ENCODE results near the gene OTOG.

OTOG gene

DNA sequence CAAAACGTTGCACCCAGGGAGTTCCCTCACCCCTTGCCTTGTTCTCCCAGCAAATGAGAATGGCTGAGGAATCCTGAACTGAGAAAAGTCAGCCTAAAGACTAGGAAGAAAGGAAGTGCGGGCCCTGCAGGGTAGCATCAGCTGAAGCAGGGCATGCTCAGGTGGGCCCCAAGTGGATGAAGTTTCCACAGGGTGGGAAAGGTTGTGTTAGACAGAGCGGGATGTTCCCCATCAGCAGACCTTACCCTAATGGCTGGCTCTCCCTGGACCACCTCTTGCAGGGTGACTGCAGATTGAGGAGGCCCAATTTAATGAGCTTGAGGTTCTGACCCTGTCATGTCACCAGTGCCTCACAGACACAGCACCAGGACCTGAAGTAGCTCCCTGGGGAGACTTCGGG lies 90.8 kb downstream of the OTOG start:
- no peaks in the 10 kb centered on the region for H3K9me3 ChIP-seq (ENCODE audit: control insufficient read depth, insufficient read depth, low read length)
- H3K27ac ChIP-seq (ENCODE audit: low read depth, low read length) = no peak overlapping the region
- no peak overlapping the region for H3K4me3 ChIP-seq (ENCODE audit: low read depth, low read length)
- H3K9ac ChIP-seq (ENCODE audit: low read depth, low read length) = no peak overlapping the region
- H3K36me3 ChIP-seq (ENCODE audit: control insufficient read depth, insufficient read depth, low read length) = no peaks in the 10 kb centered on the region
- H3K4me1 ChIP-seq (ENCODE audit: control insufficient read depth, insufficient read depth, low read length) = no peaks in the 10 kb centered on the region
- no peaks in the 10 kb centered on the region for H3K27me3 ChIP-seq (ENCODE audit: control insufficient read depth, insufficient read depth, low read length)

DNA sequence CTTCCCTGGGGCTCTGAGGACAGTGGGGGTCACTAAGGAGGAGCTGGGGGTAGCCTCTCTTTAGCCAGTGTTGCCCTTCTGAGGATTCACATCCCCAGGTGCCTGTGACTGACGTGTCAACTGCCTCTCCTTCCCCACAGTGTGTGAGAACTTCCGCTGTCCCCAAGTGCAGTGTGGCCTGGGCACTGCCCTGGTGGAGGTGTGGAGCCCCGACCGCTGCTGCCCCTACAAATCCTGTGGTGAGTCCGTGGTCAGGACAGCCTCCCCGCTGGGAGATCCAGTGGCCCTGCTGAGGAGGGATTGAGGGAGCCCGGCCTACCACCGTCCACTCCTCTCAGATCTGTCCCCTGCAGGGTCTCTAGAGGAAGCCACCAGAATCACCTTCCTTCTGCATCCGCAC lies 91.3 kb downstream of the OTOG start:
- no peak overlapping the region for H3K9ac ChIP-seq (ENCODE audit: low read depth, low read length)
- H3K4me1 ChIP-seq (ENCODE audit: control insufficient read depth, insufficient read depth, low read length) = no peaks in the 10 kb centered on the region
- no peaks in the 10 kb centered on the region for H3K27me3 ChIP-seq (ENCODE audit: control insufficient read depth, insufficient read depth, low read length)
- no peaks in the 10 kb centered on the region for H3K36me3 ChIP-seq (ENCODE audit: control insufficient read depth, insufficient read depth, low read length)
- H3K27ac ChIP-seq (ENCODE audit: low read depth, low read length) = no peak overlapping the region
- no peak overlapping the region for H3K4me3 ChIP-seq (ENCODE audit: low read depth, low read length)
- H3K9me3 ChIP-seq (ENCODE audit: control insufficient read depth, insufficient read depth, low read length) = no peaks in the 10 kb centered on the region

DNA sequence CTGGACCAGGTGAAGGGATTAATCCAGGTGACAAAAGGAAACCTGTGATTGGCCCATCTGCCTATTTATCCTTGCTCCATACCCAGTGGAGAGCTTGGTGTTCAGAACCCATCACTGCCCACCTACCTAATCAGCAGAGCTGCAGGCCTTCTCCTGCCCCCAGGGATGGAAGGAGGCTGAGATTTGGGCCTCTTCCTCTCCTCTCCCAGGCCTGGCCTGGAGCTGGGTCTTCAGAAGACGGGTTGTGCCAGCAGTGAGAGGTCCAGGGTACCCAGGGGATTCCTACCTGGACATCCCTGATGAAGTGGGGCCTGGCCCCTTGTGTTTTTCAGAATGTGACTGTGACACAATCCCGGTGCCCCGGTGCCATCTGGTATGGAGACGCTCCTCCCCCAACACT lies 92.0 kb downstream of the OTOG start:
- H3K9me3 ChIP-seq (ENCODE audit: control insufficient read depth, insufficient read depth, low read length) = no peaks in the 10 kb centered on the region

DNA sequence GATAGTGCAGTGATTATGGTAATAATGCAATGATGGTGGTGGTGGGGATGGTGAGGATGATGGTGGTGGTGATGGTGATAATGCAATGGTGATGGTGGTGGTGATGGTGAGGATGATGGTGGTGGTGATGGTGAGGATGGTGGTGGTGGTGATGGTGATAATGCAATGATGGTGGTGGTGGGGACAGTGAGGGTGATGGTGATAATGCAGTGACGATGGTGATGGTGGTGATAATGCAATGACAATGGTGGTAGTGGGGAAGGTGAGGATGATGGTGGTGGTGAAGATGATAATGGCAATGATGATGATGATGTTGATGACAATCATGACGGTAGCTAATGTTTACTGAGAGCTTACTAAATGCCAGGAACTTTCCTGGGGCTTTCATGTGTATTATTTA lies 92.7 kb downstream of the OTOG start:
- Histone ChIP-seq H3K4me3 (ENCODE audit: low read depth, low read length) (no peak overlapping the region), H3K36me3 (ENCODE audit: control insufficient read depth, insufficient read depth, low read length) (no peaks in the 10 kb centered on the region), H3K27me3 (ENCODE audit: control insufficient read depth, insufficient read depth, low read length) (no peaks in the 10 kb centered on the region), H3K9ac (ENCODE audit: low read depth, low read length) (no peak overlapping the region), H3K27ac (ENCODE audit: low read depth, low read length) (no peak overlapping the region), H3K4me1 (ENCODE audit: control insufficient read depth, insufficient read depth, low read length) (no peaks in the 10 kb centered on the region), H3K9me3 (ENCODE audit: control insufficient read depth, insufficient read depth, low read length) (no peaks in the 10 kb centered on the region)

More for the DNA sequence above, 92.0 kb downstream of the OTOG start:
- H3K9ac ChIP-seq (ENCODE audit: low read depth, low read length) = no peak overlapping the region
- H3K4me1 ChIP-seq (ENCODE audit: control insufficient read depth, insufficient read depth, low read length) = no peaks in the 10 kb centered on the region
- no peaks in the 10 kb centered on the region for H3K27me3 ChIP-seq (ENCODE audit: control insufficient read depth, insufficient read depth, low read length)
- H3K4me3 ChIP-seq (ENCODE audit: low read depth, low read length) = no peak overlapping the region
- no peak overlapping the region for H3K27ac ChIP-seq (ENCODE audit: low read depth, low read length)
- no peaks in the 10 kb centered on the region for H3K36me3 ChIP-seq (ENCODE audit: control insufficient read depth, insufficient read depth, low read length)

DNA sequence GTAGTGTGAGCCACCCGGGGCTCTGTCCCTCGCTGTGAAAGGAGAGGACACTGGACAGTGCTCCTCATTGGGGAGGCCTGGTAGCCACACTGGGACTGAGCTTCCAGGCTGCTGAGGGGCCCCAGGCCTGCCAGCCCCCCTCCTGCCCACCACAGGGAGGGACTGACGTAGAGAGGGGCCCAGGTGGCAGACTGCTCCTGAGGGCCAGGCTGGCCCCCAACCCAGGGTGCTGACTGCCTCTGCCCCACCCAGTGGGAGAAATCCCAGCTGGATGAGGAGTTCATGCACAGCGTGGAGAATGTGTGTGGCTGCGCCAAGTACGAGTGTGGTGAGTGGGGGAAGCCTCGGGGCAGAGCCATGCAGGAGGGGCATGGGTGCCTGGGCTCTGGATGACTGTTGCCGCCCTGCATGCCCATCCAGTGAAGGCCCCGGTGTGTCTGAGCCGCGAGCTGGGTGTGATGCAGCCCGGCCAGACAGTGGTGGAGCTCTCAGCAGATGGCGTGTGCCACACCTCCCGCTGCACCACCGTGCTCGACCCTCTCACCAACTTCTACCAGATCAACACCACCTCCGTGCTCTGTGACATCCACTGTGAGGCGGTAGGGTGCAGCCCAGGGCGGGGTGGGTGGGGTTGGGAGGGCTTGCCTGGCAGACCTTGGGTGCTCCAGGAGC lies 93.6 kb downstream of the OTOG start:
- Histone ChIP-seq H3K27me3 (ENCODE audit: control insufficient read depth, insufficient read depth, low read length) (no peaks in the 10 kb centered on the region), H3K9ac (ENCODE audit: low read depth, low read length) (no peak overlapping the region), H3K36me3 (ENCODE audit: control insufficient read depth, insufficient read depth, low read length) (no peaks in the 10 kb centered on the region), H3K27ac (ENCODE audit: low read depth, low read length) (no peak overlapping the region), H3K4me3 (ENCODE audit: low read depth, low read length) (no peak overlapping the region), H3K9me3 (ENCODE audit: control insufficient read depth, insufficient read depth, low read length) (no peaks in the 10 kb centered on the region), H3K4me1 (ENCODE audit: control insufficient read depth, insufficient read depth, low read length) (peaks cover 4% of the 10 kb centered on the region; the same call in 1 of the 2 replicates)

DNA sequence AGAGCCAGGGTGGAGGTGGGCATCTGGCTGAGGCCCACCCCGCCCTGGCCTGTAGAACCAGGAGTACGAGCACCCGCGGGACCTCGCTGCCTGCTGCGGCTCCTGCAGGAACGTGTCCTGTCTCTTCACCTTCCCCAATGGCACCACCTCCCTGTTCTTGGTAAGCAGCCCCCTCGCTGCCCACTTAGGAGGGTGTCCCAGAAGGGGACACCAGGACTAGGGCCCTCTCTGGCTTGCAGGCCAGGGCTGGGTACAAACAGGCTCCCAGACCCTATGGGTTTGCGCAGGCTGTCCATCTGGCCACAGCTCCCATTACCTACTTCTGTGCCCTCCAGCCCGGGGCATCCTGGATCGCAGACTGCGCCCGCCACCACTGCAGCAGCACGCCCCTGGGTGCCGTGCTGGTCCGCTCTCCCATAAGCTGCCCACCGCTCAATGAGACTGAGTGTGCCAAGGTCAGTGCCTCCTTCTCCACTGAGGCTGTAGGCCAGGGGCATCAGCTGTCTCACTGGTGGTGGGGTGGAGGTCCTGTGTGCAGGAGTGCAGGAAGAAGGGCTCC lies 94.8 kb downstream of the OTOG start:
- H3K27me3 ChIP-seq (ENCODE audit: control insufficient read depth, insufficient read depth, low read length) = no peaks in the 10 kb centered on the region

DNA sequence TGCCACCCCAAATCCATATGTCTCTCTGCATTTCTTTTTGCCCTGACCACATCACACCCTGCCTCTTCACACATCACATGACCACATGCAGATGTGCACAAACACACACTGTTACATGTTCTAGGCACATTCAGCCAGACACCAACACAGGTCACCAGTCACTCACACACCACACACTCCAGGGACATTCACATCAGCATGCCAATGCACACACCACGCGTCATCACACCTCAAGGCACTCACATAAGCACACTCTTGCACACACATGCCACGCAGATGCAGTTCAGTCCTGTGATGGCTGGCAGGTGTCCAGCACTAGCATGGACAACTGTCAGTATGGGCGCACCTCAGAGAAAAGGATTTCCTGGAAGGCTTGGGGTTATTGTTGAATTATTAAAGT lies 95.3 kb downstream of the OTOG start:
- Histone ChIP-seq H3K9me3 (ENCODE audit: control insufficient read depth, insufficient read depth, low read length) (no peaks in the 10 kb centered on the region), H3K4me3 (ENCODE audit: low read depth, low read length) (no peak overlapping the region), H3K27me3 (ENCODE audit: control insufficient read depth, insufficient read depth, low read length) (no peaks in the 10 kb centered on the region; the same call in 1 of the 2 replicates), H3K4me1 (ENCODE audit: control insufficient read depth, insufficient read depth, low read length) (peaks cover 4% of the 10 kb centered on the region; the same call in 1 of the 2 replicates), H3K9ac (ENCODE audit: low read depth, low read length) (no peak overlapping the region), H3K27ac (ENCODE audit: low read depth, low read length) (no peak overlapping the region), H3K36me3 (ENCODE audit: control insufficient read depth, insufficient read depth, low read length) (no peaks in the 10 kb centered on the region)

More for the DNA sequence above, 94.8 kb downstream of the OTOG start:
- no peaks in the 10 kb centered on the region for H3K9me3 ChIP-seq (ENCODE audit: control insufficient read depth, insufficient read depth, low read length)
- no peak overlapping the region for H3K27ac ChIP-seq (ENCODE audit: low read depth, low read length)
- peaks cover 4% of the 10 kb centered on the region; the same call in 1 of the 2 replicates for H3K4me1 ChIP-seq (ENCODE audit: control insufficient read depth, insufficient read depth, low read length)
- no peak overlapping the region for H3K9ac ChIP-seq (ENCODE audit: low read depth, low read length)
- no peak overlapping the region for H3K4me3 ChIP-seq (ENCODE audit: low read depth, low read length)
- H3K36me3 ChIP-seq (ENCODE audit: control insufficient read depth, insufficient read depth, low read length) = no peaks in the 10 kb centered on the region

DNA sequence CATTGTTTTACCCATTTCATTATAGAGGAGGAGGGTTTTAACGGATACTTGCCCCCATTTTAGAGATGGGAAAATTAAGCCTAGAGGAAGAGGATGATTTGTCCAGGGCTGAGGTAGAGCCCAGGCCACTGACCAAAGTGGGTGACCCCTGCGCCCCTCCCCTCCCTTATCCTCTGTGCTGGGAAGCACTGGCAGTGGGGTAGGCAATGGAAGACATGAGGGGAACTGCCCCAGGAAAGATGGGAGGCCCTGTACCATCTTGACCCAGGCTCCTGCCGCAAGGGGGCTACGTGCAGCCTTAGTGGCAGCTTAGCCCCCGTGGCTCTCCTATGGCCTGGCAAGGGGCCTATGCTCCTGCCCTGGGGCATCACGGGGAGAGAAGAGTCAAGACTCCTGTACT lies 95.9 kb downstream of the OTOG start:
- no peak overlapping the region for H3K4me3 ChIP-seq (ENCODE audit: low read depth, low read length)
- H3K27ac ChIP-seq (ENCODE audit: low read depth, low read length) = no peak overlapping the region
- H3K27me3 ChIP-seq (ENCODE audit: control insufficient read depth, insufficient read depth, low read length) = no peaks in the 10 kb centered on the region; the same call in 1 of the 2 replicates
- H3K36me3 ChIP-seq (ENCODE audit: control insufficient read depth, insufficient read depth, low read length) = no peaks in the 10 kb centered on the region
- no peaks in the 10 kb centered on the region for H3K9me3 ChIP-seq (ENCODE audit: control insufficient read depth, insufficient read depth, low read length)
- H3K4me1 ChIP-seq (ENCODE audit: control insufficient read depth, insufficient read depth, low read length) = peaks cover 4% of the 10 kb centered on the region; the same call in 1 of the 2 replicates
- H3K9ac ChIP-seq (ENCODE audit: low read depth, low read length) = no peak overlapping the region

DNA sequence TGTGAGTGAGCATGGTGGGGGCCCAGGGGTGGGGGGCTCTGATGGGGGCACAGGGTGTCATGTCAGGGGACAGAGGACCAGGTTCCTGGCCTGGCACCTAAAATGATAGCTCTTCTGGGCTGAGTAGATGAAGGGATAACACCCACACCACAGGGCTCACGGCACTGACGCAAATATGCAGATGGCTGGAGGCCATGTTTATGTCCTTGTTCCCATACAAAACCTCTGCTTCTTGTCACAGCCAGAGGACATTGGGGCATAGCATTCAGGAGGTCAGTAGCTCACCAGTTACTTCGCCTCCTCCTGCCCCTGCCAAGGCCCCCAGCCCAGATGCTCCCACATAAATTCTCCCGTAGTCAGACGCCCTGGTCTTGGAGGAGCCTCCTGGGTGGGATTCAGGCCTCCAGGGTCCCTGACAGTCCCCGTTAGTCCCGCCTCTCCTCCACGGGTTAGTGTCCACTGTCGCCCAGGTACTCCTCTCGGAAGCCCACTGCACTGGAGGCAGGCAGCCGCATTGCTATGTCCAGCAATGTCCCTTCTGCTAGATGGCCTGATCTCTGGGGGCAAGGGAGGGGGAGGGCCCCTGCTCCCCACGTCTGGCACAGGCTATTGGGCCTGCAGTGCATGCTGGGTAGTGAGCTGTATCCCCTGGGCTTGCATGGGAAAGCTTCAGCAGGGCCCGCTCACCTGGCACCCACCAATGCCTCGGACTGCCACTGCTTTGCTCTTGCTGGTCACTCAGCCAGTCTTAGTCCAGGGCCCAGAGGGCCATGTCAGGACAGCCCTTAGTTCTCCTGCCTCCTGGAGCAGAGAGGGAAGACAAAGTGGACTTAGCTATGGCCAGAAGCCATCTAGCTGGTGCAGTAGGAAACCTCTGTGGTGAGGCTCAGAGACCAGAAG lies 96.7 kb downstream of the OTOG start:
- no peaks in the 10 kb centered on the region; the same call in 1 of the 2 replicates for H3K27me3 ChIP-seq (ENCODE audit: control insufficient read depth, insufficient read depth, low read length)
- H3K36me3 ChIP-seq (ENCODE audit: control insufficient read depth, insufficient read depth, low read length) = no peaks in the 10 kb centered on the region
- H3K9ac ChIP-seq (ENCODE audit: low read depth, low read length) = no peak overlapping the region
- no peak overlapping the region for H3K4me3 ChIP-seq (ENCODE audit: low read depth, low read length)
- H3K9me3 ChIP-seq (ENCODE audit: control insufficient read depth, insufficient read depth, low read length) = no peaks in the 10 kb centered on the region
- no peak overlapping the region for H3K27ac ChIP-seq (ENCODE audit: low read depth, low read length)
- peaks cover 4% of the 10 kb centered on the region; the same call in 1 of the 2 replicates for H3K4me1 ChIP-seq (ENCODE audit: control insufficient read depth, insufficient read depth, low read length)

DNA sequence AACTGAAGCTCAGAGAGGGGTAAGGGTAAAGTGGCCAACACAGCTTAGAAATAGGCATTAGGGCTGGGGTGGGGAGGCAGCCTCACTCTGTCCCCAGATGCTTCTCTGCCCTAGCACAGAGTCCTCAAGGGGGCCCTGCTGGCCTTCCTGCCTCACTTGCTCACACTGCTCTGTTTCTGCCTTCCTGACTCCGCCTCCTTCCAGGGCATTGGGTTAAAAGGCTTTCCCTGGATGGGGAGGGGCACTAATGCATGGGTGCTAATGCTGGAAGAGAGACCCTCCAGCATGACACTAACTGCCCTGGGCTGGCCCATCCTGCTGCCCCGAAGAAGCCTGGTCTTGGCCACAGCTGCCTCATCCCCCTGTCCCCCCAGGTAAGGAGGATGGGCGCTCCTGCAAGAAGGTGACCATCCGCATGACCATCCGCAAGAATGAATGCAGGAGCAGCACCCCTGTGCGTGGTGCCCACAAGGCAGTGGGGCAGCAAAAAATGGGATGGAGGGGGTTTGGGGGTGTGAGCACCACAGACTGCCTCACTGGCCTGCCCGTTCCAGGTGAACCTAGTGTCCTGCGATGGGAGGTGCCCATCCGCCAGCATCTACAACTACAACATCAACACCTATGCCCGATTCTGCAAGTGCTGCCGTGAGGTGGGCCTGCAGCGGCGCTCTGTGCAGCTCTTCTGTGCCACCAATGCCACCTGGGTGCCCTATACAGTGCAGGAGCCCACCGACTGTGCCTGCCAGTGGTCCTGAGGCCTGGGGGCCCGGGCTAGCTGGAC lies 98.3 kb downstream of the OTOG start:
- Histone ChIP-seq H3K27me3 (ENCODE audit: control insufficient read depth, insufficient read depth, low read length) (peaks cover 4% of the 10 kb centered on the region), H3K4me1 (ENCODE audit: control insufficient read depth, insufficient read depth, low read length) (peaks cover 14% of the 10 kb centered on the region; the same call in 1 of the 2 replicates), H3K36me3 (ENCODE audit: control insufficient read depth, insufficient read depth, low read length) (no peaks in the 10 kb centered on the region), H3K9ac (ENCODE audit: low read depth, low read length) (no peak overlapping the region), H3K27ac (ENCODE audit: low read depth, low read length) (no peak overlapping the region), H3K9me3 (ENCODE audit: control insufficient read depth, insufficient read depth, low read length) (no peaks in the 10 kb centered on the region), H3K4me3 (ENCODE audit: low read depth, low read length) (no peak overlapping the region)
